ENCODE data around the gene SORL1-AS1.

- TF ChIP-seq TP53 (CRISPR knock-in tag; IDR thresholded peaks at IDR 0.05) (no peak), CTCF (IDR thresholded peaks at IDR 0.05) (no peak), ZNF263 (CRISPR knock-in tag; IDR thresholded peaks at IDR 0.05; ENCODE audit: low read depth) (no peak), E2F5 (CRISPR knock-in tag; IDR thresholded peaks at IDR 0.05) (no peak), IRF2 (CRISPR knock-in tag; IDR thresholded peaks at IDR 0.05; ENCODE audit: borderline replicate concordance, low read depth) (no peak), ELF4 (CRISPR knock-in tag; IDR thresholded peaks at IDR 0.05; ENCODE audit: low read depth) (no peak), E2F1 (CRISPR knock-in tag; IDR thresholded peaks at IDR 0.05) (no peak), MXD4 (CRISPR knock-in tag; IDR thresholded peaks at IDR 0.05; ENCODE audit: borderline replicate concordance) (no peak), MAX (CRISPR knock-in tag; IDR thresholded peaks at IDR 0.05) (no peak), SP1 (CRISPR knock-in tag; conservative IDR thresholded peaks at IDR 0.05) (no peak), E2F4 (CRISPR knock-in tag; IDR thresholded peaks at IDR 0.05; ENCODE audit: borderline replicate concordance, low read depth) (no peak), ZBTB43 (CRISPR knock-in tag; IDR thresholded peaks at IDR 0.05) (no peak)
Measured at GRCh38 chr11:121425828-121426227, 26.9 kb downstream of the SORL1-AS1 start.

All from WTC11 (cell line).